ENCODE measurements around the gene PANK1.
A peak's percentile ranks its signal among the peaks of the same experiment; 100 is the strongest.

PANK1 gene

GRCh38 chr10:89657302-89657701, 12.3 kb upstream of the PANK1 start:
- H3K4me3 ChIP-seq (replicated peaks; ENCODE audit: insufficient read depth, low read length), result no peak overlapping the region
- no peak for DNase-seq (ENCODE audit: low read depth in 1 of 2, low spot score in 1 of 2)
- H3K27ac ChIP-seq (replicated peaks), result no peak overlapping the region
- H3K27me3 ChIP-seq (ENCODE audit: insufficient read depth, poor library complexity, severe bottlenecking), result no peaks in the 10 kb centered on the region
- TF ChIP-seq, protein P1, sequence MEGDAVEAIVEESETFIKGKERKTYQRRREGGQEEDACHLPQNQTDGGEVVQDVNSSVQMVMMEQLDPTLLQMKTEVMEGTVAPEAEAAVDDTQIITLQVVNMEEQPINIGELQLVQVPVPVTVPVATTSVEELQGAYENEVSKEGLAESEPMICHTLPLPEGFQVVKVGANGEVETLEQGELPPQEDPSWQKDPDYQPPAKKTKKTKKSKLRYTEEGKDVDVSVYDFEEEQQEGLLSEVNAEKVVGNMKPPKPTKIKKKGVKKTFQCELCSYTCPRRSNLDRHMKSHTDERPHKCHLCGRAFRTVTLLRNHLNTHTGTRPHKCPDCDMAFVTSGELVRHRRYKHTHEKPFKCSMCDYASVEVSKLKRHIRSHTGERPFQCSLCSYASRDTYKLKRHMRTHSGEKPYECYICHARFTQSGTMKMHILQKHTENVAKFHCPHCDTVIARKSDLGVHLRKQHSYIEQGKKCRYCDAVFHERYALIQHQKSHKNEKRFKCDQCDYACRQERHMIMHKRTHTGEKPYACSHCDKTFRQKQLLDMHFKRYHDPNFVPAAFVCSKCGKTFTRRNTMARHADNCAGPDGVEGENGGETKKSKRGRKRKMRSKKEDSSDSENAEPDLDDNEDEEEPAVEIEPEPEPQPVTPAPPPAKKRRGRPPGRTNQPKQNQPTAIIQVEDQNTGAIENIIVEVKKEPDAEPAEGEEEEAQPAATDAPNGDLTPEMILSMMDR (IDR thresholded peaks at IDR 0.05; ENCODE audit: insufficient read depth, low read length), result no peak
- TF ChIP-seq POLR2AphosphoS5 (IDR thresholded peaks at IDR 0.05; ENCODE audit: low read depth), result no peak
- TF ChIP-seq GABPA (IDR thresholded peaks at IDR 0.05; ENCODE audit: low read depth), result no peak
- TF ChIP-seq, protein P2, sequence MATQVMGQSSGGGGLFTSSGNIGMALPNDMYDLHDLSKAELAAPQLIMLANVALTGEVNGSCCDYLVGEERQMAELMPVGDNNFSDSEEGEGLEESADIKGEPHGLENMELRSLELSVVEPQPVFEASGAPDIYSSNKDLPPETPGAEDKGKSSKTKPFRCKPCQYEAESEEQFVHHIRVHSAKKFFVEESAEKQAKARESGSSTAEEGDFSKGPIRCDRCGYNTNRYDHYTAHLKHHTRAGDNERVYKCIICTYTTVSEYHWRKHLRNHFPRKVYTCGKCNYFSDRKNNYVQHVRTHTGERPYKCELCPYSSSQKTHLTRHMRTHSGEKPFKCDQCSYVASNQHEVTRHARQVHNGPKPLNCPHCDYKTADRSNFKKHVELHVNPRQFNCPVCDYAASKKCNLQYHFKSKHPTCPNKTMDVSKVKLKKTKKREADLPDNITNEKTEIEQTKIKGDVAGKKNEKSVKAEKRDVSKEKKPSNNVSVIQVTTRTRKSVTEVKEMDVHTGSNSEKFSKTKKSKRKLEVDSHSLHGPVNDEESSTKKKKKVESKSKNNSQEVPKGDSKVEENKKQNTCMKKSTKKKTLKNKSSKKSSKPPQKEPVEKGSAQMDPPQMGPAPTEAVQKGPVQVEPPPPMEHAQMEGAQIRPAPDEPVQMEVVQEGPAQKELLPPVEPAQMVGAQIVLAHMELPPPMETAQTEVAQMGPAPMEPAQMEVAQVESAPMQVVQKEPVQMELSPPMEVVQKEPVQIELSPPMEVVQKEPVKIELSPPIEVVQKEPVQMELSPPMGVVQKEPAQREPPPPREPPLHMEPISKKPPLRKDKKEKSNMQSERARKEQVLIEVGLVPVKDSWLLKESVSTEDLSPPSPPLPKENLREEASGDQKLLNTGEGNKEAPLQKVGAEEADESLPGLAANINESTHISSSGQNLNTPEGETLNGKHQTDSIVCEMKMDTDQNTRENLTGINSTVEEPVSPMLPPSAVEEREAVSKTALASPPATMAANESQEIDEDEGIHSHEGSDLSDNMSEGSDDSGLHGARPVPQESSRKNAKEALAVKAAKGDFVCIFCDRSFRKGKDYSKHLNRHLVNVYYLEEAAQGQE (IDR thresholded peaks at IDR 0.05; ENCODE audit: insufficient replicate concordance, low read depth), result no peak
- TF ChIP-seq SPI1 (IDR thresholded peaks at IDR 0.05; ENCODE audit: borderline replicate concordance, low read depth), result no peak

GRCh38 chr10:89655722-89656121, 10.7 kb upstream of the PANK1 start:
- H3K27me3 ChIP-seq (ENCODE audit: insufficient read depth, poor library complexity, severe bottlenecking), result no peaks in the 10 kb centered on the region
- no peak overlapping the region for H3K27ac ChIP-seq (replicated peaks)
- TF ChIP-seq, protein P2 (IDR thresholded peaks at IDR 0.05; ENCODE audit: insufficient replicate concordance, low read depth), result no peak
- 0 out of 2 replicates have a peak, but pooled peaks have one; percentile 11 for TF ChIP-seq SPI1 (IDR thresholded peaks at IDR 0.05; ENCODE audit: borderline replicate concordance, low read depth)
- TF ChIP-seq GABPA (IDR thresholded peaks at IDR 0.05; ENCODE audit: low read depth), result no peak
- no peak for DNase-seq (ENCODE audit: low read depth in 1 of 2, low spot score in 1 of 2)
- H3K4me3 ChIP-seq (replicated peaks; ENCODE audit: insufficient read depth, low read length), result no peak overlapping the region

- no peak for DNase-seq (ENCODE audit: low read depth in 1 of 2, low spot score in 1 of 2)
- no peaks in the 10 kb centered on the region for H3K27me3 ChIP-seq (ENCODE audit: insufficient read depth, poor library complexity, severe bottlenecking)
- H3K4me3 ChIP-seq (replicated peaks; ENCODE audit: insufficient read depth, low read length), result no peak overlapping the region
- H3K27ac ChIP-seq (replicated peaks), result no peak overlapping the region
- TF ChIP-seq GABPA (IDR thresholded peaks at IDR 0.05; ENCODE audit: low read depth), result no peak
- TF ChIP-seq POLR2AphosphoS5 (IDR thresholded peaks at IDR 0.05; ENCODE audit: low read depth), result no peak
- TF ChIP-seq, protein P1 (IDR thresholded peaks at IDR 0.05; ENCODE audit: insufficient read depth, low read length), result no peak
- TF ChIP-seq SPI1 (IDR thresholded peaks at IDR 0.05; ENCODE audit: borderline replicate concordance, low read depth), result no peak
- TF ChIP-seq, protein P2 (IDR thresholded peaks at IDR 0.05; ENCODE audit: insufficient replicate concordance, low read depth), result no peak
Measured at GRCh38 chr10:89653410-89653869, 8.4 kb upstream of the PANK1 start.
